ENCODE measurements around the gene RORC.
A peak's percentile ranks its signal among the peaks of the same experiment; 100 is the strongest.
"Not testable (repeated sequence)": the region's sequence is repeated elsewhere in the genome, so short reads cannot be mapped to it uniquely, and the experiment has no call there.

The RORC gene

DNA sequence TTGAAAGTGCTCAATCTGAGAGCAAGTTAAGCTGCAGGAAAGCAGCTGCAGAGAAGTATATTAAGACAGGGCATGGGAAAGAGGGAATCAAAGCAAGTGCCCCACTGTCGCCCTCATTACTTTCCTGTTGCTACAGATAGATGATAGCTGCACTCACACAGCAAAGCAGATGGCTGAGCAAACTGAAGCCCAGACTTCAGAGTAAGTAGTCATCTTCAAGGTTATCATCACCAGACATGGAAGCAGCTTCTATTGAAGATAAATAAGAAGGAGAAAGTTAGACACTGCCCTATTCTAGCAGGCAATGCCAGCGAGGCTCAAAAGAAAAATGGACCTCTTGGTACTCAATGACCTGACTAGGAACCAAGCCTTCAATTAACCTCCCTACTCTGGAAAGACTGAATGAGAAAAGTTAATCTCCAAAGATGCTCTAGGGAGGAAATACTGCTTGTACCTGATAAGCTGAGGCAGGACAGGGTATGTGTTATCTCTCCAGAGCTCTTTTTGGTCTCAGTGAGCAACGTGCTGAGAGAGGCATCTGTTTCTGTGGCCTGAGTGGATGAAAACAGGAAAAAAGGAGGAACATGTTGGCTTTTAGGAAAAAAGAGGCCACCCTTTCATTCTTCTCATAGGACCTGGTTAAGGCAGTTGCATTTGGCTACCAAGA, 57.2 kb downstream of the RORC start:
- Mint-ChIP-seq H3K4me1 (ENCODE audit: low read depth) (no peaks in the 10 kb centered on the region), H3K27me3 (ENCODE audit: low read depth) (no peaks in the 10 kb centered on the region), H3K9me3 (no peaks in the 10 kb centered on the region), H3K4me3 (no peak overlapping the region), H3K36me3 (ENCODE audit: low read depth) (peaks cover 24% of the 10 kb centered on the region), H3K27ac (no peak overlapping the region)

- H3K9me3 Mint-ChIP-seq, result no peaks in the 10 kb centered on the region
- H3K27ac Mint-ChIP-seq, result no peak overlapping the region
- H3K4me1 Mint-ChIP-seq (ENCODE audit: low read depth), result no peaks in the 10 kb centered on the region
- no peak overlapping the region for H3K4me3 Mint-ChIP-seq
- H3K36me3 Mint-ChIP-seq (ENCODE audit: low read depth), result peaks cover 17% of the 10 kb centered on the region
- no peaks in the 10 kb centered on the region for H3K27me3 Mint-ChIP-seq (ENCODE audit: low read depth)
Measured at GRCh38 chr1:151773702-151774101, 57.9 kb downstream of the RORC start.

GRCh38 chr1:151769270-151769669, 62.3 kb downstream of the RORC start:
- not testable (repeated sequence) for H3K4me3 Mint-ChIP-seq; H3K27ac Mint-ChIP-seq; H3K36me3 Mint-ChIP-seq (ENCODE audit: low read depth); H3K27me3 Mint-ChIP-seq (ENCODE audit: low read depth); H3K9me3 Mint-ChIP-seq
- peaks cover 12% of the 10 kb centered on the region for H3K4me1 Mint-ChIP-seq (ENCODE audit: low read depth)

GRCh38 chr1:151768351-151769066, 63.1 kb downstream of the RORC start:
- H3K27ac Mint-ChIP-seq; H3K36me3 Mint-ChIP-seq (ENCODE audit: low read depth); H3K27me3 Mint-ChIP-seq (ENCODE audit: low read depth); H3K9me3 Mint-ChIP-seq; H3K4me3 Mint-ChIP-seq: not testable (repeated sequence)
- H3K4me1 Mint-ChIP-seq (ENCODE audit: low read depth), result peaks cover 15% of the 10 kb centered on the region

DNA sequence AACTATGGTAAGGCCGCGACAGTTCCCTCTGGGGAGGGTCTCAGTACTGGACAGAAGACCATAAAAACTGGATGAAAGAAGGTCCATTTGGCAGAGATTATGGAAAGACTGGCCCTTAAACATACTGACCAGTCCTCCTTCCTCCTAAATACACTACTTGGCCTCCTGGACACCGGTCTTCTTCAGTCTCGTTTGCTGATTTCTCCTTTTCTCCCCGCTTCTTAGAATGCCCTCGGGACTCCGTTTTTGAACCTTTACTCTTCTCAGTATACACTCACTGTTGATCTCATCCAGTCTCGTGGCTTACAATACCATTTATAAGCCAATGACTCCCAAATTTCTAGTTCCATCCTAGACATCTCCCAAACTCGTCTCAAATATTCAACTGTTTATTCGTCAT, 67.6 kb downstream of the RORC start:
- Mint-ChIP-seq H3K4me1 (ENCODE audit: low read depth) (peaks cover 25% of the 10 kb centered on the region), H3K27ac (peak overlapping the region; percentile 87), H3K36me3 (ENCODE audit: low read depth) (peaks cover 27% of the 10 kb centered on the region), H3K9me3 (no peaks in the 10 kb centered on the region), H3K4me3 (peak overlapping the region; percentile 85), H3K27me3 (ENCODE audit: low read depth) (no peaks in the 10 kb centered on the region)

- Mint-ChIP-seq H3K36me3 (ENCODE audit: low read depth) (peaks cover 28% of the 10 kb centered on the region), H3K4me3 (peak within 1 kb of the TSS; percentile 85), H3K4me1 (ENCODE audit: low read depth) (peaks cover 22% of the 10 kb centered on the region), H3K27me3 (ENCODE audit: low read depth) (no peaks in the 10 kb centered on the region), H3K27ac (peak within 1 kb of the TSS; percentile 87), H3K9me3 (no peaks in the 10 kb centered on the region)
Measured at GRCh38 chr1:151762941-151763921, 68.4 kb downstream of the RORC start, which contains the start of gene MRPL9. Gene MRPL9, minus strand, starts transcription at chr1:151763496. Its CDS starts 17 bp downstream, at chr1:151763479.

DNA sequence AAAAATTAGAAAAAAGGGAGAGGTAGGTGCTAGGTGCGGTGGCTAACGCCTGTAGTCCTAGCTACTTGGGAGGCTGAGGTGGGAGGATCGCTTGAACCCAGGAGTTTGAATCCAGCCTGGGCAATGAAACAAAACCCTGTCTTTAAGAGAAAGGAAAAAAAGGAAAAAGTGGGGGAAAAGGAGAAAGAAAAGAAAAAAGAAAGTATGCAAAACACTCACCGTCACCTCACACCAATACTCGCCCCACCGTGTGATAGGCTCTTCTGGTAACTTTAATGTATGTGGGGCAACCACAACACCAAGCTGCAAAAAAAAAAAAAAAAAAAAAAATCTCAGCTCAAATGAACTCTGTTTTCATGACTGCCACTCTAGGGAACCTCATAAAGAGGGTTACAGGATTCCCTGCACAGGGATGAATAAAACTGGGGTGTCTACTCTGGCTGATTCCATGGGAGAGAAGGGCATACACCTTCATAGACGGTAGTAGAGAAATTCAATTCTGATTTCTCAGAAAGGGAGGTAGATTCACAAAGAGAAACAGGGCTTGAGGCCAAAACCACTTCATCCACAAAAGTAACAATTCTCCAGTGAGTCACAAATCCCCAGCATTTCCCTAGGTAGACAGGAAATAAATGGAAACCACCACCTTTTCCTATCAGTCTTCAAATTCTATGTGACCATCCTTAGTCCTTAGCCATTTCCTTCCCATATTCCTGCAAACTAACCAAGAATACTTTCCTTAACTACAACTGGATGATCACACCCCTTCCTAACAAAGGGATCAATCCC, 70.8 kb downstream of the RORC start:
- Mint-ChIP-seq H3K4me1 (ENCODE audit: low read depth) (peaks cover 25% of the 10 kb centered on the region), H3K4me3 (no peak overlapping the region), H3K27me3 (ENCODE audit: low read depth) (no peaks in the 10 kb centered on the region), H3K36me3 (ENCODE audit: low read depth) (peaks cover 32% of the 10 kb centered on the region), H3K27ac (peak overlapping the region; percentile 20), H3K9me3 (no peaks in the 10 kb centered on the region)

DNA sequence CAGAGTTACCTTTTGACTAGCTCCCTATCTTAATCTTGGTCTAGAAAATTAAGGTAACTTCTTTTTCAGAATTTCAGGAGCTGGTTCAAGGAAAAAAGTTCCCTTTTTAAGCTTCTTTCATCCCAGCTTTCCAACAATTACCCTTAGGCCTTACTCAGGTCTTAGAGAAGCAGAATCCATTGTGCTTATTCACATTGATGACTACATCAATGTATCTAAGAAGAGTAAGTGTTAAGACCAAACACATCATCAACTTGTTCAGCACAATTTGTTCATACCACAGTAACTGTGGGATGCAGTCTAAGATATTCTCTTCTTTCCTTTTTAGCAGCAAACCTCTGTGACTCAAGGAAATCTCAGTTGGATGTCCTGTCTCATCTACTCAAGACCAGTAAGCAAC, 72.4 kb downstream of the RORC start:
- peaks cover 19% of the 10 kb centered on the region for H3K4me1 Mint-ChIP-seq (ENCODE audit: low read depth)
- H3K27me3 Mint-ChIP-seq (ENCODE audit: low read depth), result no peaks in the 10 kb centered on the region
- H3K27ac Mint-ChIP-seq, result no peak overlapping the region
- peaks cover 32% of the 10 kb centered on the region for H3K36me3 Mint-ChIP-seq (ENCODE audit: low read depth)
- H3K4me3 Mint-ChIP-seq, result no peak overlapping the region
- no peaks in the 10 kb centered on the region for H3K9me3 Mint-ChIP-seq

DNA sequence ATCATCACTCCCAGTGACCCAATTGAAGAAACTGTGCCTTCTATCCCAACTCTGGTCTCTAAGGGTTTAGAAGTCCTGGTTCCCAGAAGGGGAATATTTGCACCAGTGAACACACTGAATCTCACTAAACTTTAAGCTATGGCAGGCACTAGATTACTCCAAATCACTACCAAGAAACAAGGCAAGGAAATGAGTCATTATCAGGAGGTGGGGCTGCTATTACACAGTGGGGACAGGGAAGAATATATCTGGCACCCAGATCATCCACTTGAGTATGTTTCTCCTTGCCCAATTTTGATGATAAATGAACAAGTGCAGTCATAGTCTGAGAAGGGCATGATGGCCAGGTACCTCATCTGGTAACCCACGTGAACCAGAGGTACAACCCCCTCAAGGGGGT, 75.3 kb downstream of the RORC start:
- H3K27ac Mint-ChIP-seq, result no peak overlapping the region
- H3K9me3 Mint-ChIP-seq, result no peaks in the 10 kb centered on the region
- peaks cover 4% of the 10 kb centered on the region for H3K27me3 Mint-ChIP-seq (ENCODE audit: low read depth)
- peaks cover 8% of the 10 kb centered on the region for H3K4me1 Mint-ChIP-seq (ENCODE audit: low read depth)
- H3K36me3 Mint-ChIP-seq (ENCODE audit: low read depth), result peaks cover 23% of the 10 kb centered on the region
- no peak overlapping the region for H3K4me3 Mint-ChIP-seq

Measured in T-helper 1 cell treated with Interleukin-12 subunit alpha and Interleukin-12 subunit beta and Interleukin-4 antibody, amounts not matched to agents 30 μg/mL and 1 μg/mL, for 36 hours (primary cell).